ENCODE results near the gene MACF1. TPM values are rescaled to one million over a fixed set of nuclear protein-coding genes. Genes with fewer than 3 reads are reported as not detected.

Gene MACF1
- total and polyA plus RNA-seq, 10 donors: 50.8 to 641 (median 414) TPM

GRCh38 chr1:39391691-39392679, 187.5 kb downstream of the MACF1 start:
- 57 to 68% (median 60%) methylated on average over 5 of the region's 5 CpGs for WGBS, 5 donors
- Histone ChIP-seq H3K27me3 (replicated peaks in 1 of 7) (no peaks in the 10 kb centered on the region), H3K27ac (peak overlapping the region; percentile 16 to 76 (median 56)), H3K36me3 (peaks cover 0 to 68% (median 35%) of the 10 kb centered on the region in 6 donors), H3K4me3 (no peak overlapping the region), H3K4me1 (peaks cover 38 to 76% (median 54%) of the 10 kb centered on the region in 6 donors), H3K9me3 (no peaks in the 10 kb centered on the region)
- TF ChIP-seq POLR2AphosphoS5 (IDR thresholded peaks at IDR 0.05): no peak
- TF ChIP-seq CTCF (IDR thresholded peaks at IDR 0.05 in 8 of 11, conservative IDR thresholded peaks at IDR 0.05 in 3 of 11): no peak
- no peak for TF ChIP-seq POLR2A (IDR thresholded peaks at IDR 0.05)
- DNase-seq: no peak
- intact Hi-C loops (cut with DNase I; ENCODE audit: low total_unique reads): no loop called here

GRCh38 chr1:39392851-39393573, 188.5 kb downstream of the MACF1 start:
- TF ChIP-seq CTCF (IDR thresholded peaks at IDR 0.05 in 8 of 11, conservative IDR thresholded peaks at IDR 0.05 in 3 of 11) (no peak), POLR2A (IDR thresholded peaks at IDR 0.05) (no peak), POLR2AphosphoS5 (IDR thresholded peaks at IDR 0.05) (no peak)
- intact Hi-C loops (cut with DNase I; ENCODE audit: low total_unique reads): no loop called here
- no peaks in the 10 kb centered on the region for H3K9me3 ChIP-seq
- WGBS, 5 donors: 46 to 70% (median 60%) methylated on average over 4 of the region's 4 CpGs
- H3K27me3 ChIP-seq (replicated peaks in 1 of 7): no peaks in the 10 kb centered on the region
- H3K4me3 ChIP-seq: no peak overlapping the region
- peak overlapping the region; percentile 16 to 76 (median 56) for H3K27ac ChIP-seq
- H3K4me1 ChIP-seq: peaks cover 45 to 86% (median 64%) of the 10 kb centered on the region in 6 donors
- H3K36me3 ChIP-seq: peaks cover 0 to 58% (median 24%) of the 10 kb centered on the region in 6 donors
- DNase-seq: no peak

GRCh38 chr1:39393645-39394044, 189.2 kb downstream of the MACF1 start:
- DNase-seq: no peak
- Histone ChIP-seq H3K36me3 (peaks cover 0 to 52% (median 18%) of the 10 kb centered on the region in 6 donors), H3K4me1 (peaks cover 51 to 93% (median 71%) of the 10 kb centered on the region in 6 donors), H3K4me3 (no peak overlapping the region), H3K27ac (peak overlapping the region in 2 of 8 donors; percentile 54 to 76), H3K9me3 (no peaks in the 10 kb centered on the region), H3K27me3 (replicated peaks in 1 of 7) (no peaks in the 10 kb centered on the region)
- 85 to 96% (median 91%) methylated on average over 11 of the region's 11 CpGs for WGBS, 5 donors
- intact Hi-C loops (cut with DNase I; ENCODE audit: low total_unique reads): no loop called here
- no peak for TF ChIP-seq CTCF (IDR thresholded peaks at IDR 0.05 in 8 of 11, conservative IDR thresholded peaks at IDR 0.05 in 3 of 11)
- TF ChIP-seq POLR2AphosphoS5 (IDR thresholded peaks at IDR 0.05): no peak
- TF ChIP-seq POLR2A (IDR thresholded peaks at IDR 0.05): no peak

Data from spleen (tissue), 11 donors.